KOPT-K1 (cell line): ENCODE data around the gene FFAR1.

ENCODE experiments used
- H3K27ac ChIP-seq: fragments of 200-600 bp; sonication (generic); 2 replicates; pipeline ENCODE4 v1.5.1; 2016; ENCODE audit warnings: antibody characterized with exemption, mild to moderate bottlenecking, low read depth, low read length; ENCODE audit not compliant: poor library complexity, severe bottlenecking
- H3K36me3 ChIP-seq: fragments of 200-600 bp; sonication (generic); 2 replicates; pipeline ENCODE4 v1.5.1; 2017; ENCODE audit warnings: antibody characterized with exemption, mild to moderate bottlenecking, low read length, moderate library complexity; ENCODE audit not compliant: insufficient read depth
- H3K9me3 ChIP-seq: fragments of 200-600 bp; sonication (generic); 2 replicates; pipeline ENCODE4 v1.5.1; 2017; ENCODE audit warnings: antibody characterized with exemption, low read length, mild to moderate bottlenecking; ENCODE audit not compliant: insufficient read depth, poor library complexity, severe bottlenecking

FFAR1 gene

DNA sequence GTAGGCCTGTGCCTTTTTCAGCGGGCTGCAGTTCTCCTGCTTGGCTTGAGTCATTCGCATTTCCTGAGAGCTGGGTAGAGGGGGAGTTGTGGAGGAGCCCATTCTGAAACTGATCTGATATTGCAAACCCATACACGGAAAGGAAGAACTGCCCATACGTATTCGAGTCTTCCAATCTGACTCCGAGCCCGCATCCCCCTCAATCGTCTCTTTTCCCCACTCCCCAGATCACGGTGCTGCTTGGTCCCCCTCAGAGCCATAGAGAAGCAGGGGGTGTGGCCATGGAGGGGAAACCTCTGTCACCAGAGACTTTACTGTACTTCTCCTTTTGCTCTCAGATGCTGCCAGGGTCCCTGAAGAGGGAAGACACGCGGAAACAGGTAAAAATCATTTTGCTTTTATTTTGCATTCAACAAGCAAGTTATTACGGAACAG is 18.8 kb upstream of the FFAR1 start, which contains the start of gene CD22:
CD22 (plus strand) TSS at position 337 of the 435 bp plus-strand sequence. CDS start 2,854 bp downstream, outside the sequence.
- H3K36me3 ChIP-seq = no peaks in the 10 kb centered on the region
- H3K27ac ChIP-seq = no peak within 1 kb of the TSS
- H3K9me3 ChIP-seq = no peaks in the 10 kb centered on the region

DNA sequence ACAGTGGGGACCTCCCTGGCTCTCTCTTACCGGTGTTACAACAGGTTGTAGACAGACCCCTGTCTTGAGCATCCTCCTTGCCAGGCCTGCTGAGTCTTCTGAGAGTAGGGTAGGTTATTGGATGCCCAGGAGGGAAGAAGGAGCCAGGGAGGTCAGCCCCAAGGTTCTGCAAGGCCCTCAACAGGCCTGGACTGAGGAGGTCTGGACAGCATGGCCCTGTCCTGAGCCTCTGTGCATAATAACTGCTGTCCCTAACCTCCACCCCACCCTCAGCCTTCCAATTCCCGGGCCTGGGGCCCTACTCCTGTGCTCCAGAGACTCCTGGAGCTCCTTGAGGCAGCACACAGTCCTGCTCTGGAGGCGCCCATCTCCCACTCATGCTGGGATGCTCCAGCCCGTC is 18.4 kb upstream of the FFAR1 start:
- no peaks in the 10 kb centered on the region for H3K36me3 ChIP-seq
- H3K27ac ChIP-seq = no peak overlapping the region
- H3K9me3 ChIP-seq = no peaks in the 10 kb centered on the region

DNA sequence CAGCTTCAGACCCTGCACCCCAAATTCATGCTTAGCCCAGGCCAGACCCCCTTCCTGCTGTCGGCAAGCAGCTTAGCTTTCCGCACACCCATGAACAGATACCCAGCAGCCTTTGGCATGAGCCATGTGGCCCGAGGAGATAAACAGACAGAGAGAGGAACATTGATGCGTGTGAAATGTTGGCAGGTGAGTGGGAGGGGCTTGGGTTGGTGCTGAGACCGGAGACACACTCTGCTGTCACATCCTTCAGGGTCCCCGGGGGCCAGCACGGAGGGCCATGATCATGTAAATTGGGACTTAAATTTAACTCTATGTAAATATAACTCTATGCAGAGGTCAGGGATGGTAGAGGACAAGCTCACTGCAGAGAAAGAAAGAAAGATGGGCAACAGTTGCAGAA is 17.2 kb upstream of the FFAR1 start:
- no peaks in the 10 kb centered on the region for H3K9me3 ChIP-seq
- no peak overlapping the region for H3K27ac ChIP-seq
- no peaks in the 10 kb centered on the region for H3K36me3 ChIP-seq

DNA sequence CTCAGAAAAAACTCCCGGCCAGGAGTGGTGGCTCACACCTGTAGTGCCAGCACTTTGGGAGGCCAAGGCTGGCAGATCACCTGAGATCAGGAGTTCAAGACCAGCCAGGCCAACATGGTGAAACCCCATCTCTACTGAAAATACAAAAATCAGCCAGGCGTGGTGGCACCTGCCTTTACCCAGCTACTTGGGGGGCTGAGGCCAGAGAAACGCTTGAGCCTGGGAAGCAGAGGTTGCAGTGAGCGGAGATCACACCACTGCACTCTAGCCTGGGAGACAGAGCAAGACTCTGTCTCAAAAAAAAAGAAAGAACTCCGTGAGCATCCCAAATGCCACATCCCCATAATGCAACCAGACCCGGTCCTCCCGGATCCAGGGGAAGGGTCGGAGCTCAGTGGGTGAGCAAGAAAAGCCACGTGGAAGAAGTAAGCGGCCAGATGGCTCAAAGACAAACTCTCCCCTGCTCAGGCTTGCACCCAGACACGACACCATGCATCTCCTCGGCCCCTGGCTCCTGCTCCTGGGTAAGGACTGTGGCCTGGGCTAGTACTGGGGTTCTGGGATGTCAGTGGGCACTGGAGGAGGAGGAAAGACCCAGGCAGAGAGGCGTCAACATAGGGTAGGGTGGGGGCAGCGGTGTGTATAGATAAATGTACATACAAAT is 16.0 kb upstream of the FFAR1 start:
- Histone ChIP-seq H3K36me3 (no peaks in the 10 kb centered on the region), H3K27ac (no peak overlapping the region), H3K9me3 (no peaks in the 10 kb centered on the region)

DNA sequence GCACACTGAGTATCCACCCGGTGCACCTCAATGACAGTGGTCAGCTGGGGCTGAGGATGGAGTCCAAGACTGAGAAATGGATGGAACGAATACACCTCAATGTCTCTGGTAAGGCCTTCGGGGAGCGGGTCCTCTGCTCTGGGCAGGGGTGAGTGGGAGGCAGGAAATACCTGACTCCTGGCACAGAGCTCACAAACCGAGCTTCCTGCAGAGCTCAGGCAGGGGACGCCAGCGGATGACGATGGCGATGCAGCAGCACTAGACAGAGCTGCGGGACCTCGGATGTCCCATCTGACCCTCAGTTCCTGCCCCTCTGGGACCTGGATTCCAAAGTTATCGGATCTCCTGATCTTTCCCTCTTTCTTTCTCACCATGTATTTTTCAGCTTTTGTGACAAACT is 14.9 kb upstream of the FFAR1 start:
- Histone ChIP-seq H3K9me3 (no peaks in the 10 kb centered on the region), H3K27ac (no peak overlapping the region), H3K36me3 (no peaks in the 10 kb centered on the region)

DNA sequence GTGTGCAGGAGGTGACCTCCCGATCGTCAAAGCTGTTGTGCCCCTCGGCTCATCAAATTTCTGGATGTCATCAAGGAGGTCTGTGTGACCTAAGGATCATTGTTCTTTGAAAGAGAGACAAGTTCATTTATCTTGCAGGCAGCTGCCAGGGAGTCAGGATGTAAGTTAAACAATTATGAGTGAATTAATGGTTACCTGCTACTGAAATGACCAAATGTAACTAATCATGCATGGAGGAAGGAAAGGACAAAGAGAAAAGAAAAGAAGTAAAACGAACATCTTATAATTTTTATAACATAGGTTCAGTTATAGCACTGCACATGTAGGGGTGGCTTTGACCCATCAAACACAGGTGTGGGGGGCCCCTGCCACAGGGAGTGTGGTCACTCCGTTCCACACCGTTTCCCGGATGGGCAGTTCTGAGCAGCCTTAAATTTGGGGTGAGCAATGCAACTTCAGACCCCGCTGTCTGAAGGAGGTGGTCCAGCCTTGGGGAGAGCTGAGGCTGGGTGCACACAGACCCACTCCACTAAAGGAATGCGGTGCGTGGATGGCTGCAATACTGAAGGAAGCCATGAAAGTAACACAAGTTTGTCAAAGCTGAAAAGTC is 13.5 kb upstream of the FFAR1 start:
- H3K27ac ChIP-seq = no peak overlapping the region
- H3K36me3 ChIP-seq = no peaks in the 10 kb centered on the region
- no peaks in the 10 kb centered on the region for H3K9me3 ChIP-seq

DNA sequence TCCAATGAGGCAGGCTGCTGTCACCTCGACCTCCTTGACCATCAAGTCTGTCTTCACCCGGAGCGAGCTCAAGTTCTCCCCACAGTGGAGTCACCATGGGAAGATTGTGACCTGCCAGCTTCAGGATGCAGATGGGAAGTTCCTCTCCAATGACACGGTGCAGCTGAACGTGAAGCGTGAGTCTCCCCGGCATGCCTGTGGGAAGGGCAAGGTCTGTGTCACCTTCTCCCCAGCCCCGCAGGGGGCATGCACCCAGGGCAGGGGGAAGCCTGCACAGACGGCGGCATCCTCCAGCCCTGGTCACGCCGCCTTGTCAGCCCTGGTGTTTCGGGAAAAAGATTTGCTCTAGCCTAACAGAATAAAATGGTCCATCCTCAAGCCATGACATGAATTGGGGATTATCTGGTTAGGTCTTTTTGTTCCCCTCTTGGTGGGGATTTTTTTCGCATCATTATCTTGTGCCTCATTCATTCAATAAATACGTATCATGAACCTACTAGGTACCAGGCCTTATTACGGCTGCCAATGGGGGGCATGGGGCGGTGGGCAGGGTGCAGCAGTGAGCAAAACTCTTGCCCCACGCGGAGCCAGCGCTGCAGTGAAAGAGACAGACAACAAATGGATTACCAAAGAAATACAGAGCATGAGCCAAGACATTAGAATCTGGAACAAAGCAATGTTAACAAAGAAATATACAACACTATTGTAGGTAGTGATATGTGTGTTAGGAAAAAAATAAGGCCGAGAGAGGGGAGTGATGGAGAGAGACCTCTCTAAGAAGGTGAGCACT is 11.3 kb upstream of the FFAR1 start:
- Histone ChIP-seq H3K27ac (no peak overlapping the region), H3K9me3 (no peaks in the 10 kb centered on the region), H3K36me3 (no peaks in the 10 kb centered on the region)

DNA sequence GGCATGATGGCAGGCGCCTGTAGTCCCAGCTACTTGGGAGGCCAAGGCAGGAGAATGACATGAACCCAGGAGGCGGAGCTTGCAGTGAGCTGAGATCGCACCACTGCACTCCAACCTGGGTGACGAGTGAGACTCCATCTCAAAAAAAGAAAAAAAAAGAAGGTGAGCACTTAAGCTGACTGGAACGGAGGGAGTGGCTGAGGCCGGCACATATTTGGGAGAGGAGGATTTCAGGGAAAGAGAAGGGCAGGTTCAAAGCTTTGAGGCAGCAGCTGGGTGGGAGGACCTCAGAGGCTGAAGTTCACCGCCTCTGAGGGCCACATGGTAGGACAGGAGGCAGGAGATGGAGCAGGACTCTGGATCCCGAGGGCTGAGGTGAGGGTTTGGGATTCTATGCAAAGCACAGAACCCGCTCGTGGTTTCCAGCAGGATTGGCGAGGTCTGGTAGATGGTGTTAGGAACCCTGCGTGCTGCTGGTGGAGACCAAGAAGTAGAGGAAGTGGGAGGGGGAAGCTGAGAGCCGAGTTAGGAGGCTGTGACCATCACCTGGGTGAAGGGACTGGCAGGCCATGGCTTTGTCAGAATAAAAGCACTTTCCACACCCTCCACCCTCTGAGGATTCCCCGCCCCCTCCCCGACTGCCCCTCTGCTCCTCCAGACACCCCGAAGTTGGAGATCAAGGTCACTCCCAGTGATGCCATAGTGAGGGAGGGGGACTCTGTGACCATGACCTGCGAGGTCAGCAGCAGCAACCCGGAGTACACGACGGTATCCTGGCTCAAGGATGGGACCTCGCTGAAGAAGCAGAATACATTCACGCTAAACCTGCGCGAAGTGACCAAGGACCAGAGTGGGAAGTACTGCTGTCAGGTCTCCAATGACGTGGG is 10.4 kb upstream of the FFAR1 start:
- H3K27ac ChIP-seq = no peak overlapping the region
- H3K9me3 ChIP-seq = no peaks in the 10 kb centered on the region
- H3K36me3 ChIP-seq = no peaks in the 10 kb centered on the region

DNA sequence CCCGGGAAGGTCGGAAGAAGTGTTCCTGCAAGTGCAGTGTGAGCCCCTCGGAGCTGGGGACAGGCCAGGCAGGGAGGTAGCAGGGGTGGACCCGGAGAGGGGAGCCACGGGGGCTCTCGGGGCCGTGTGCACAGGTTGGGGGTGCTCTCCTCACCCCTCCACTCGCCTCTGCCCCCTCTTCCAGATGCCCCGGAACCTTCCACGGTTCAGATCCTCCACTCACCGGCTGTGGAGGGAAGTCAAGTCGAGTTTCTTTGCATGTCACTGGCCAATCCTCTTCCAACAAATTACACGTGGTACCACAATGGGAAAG is 9.8 kb upstream of the FFAR1 start:
- Histone ChIP-seq H3K36me3 (no peaks in the 10 kb centered on the region), H3K27ac (no peak overlapping the region), H3K9me3 (no peaks in the 10 kb centered on the region)

DNA sequence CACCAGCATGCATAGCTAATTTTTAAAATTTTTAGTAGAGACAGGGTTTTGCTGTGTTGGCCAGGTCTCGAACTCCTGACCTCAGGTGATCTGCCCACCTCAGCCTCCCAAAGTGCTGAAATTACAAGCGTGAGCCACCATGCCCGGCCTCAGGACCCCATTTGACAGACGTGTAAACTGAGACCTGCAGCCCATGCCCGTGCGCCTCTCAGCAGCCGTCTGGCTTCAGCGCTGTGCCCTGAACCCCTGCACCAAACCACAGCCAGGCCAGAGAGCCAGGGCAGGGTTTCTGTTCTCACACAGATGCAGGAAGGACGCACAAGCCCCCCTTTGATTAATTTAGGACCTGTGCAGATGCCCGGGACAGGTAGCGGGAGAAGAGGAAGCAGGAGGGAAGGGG is 7.3 kb upstream of the FFAR1 start:
- Histone ChIP-seq H3K9me3 (no peaks in the 10 kb centered on the region), H3K36me3 (no peaks in the 10 kb centered on the region), H3K27ac (no peak overlapping the region)

DNA sequence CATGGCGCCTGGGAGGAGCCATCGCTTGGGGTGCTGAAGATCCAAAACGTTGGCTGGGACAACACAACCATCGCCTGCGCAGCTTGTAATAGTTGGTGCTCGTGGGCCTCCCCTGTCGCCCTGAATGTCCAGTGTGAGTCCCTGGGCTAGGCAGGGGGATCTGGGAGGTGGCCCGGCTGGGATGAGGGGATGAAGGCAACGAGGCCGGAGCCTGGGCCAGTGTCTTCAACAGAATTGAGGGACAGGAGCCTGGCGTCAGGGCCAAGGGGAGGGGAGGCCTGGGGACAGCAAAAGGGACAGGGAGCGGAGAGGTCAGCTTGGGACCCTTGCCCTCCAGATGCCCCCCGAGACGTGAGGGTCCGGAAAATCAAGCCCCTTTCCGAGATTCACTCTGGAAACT is 6.7 kb upstream of the FFAR1 start:
- H3K36me3 ChIP-seq = no peaks in the 10 kb centered on the region
- H3K27ac ChIP-seq = no peak overlapping the region

DNA sequence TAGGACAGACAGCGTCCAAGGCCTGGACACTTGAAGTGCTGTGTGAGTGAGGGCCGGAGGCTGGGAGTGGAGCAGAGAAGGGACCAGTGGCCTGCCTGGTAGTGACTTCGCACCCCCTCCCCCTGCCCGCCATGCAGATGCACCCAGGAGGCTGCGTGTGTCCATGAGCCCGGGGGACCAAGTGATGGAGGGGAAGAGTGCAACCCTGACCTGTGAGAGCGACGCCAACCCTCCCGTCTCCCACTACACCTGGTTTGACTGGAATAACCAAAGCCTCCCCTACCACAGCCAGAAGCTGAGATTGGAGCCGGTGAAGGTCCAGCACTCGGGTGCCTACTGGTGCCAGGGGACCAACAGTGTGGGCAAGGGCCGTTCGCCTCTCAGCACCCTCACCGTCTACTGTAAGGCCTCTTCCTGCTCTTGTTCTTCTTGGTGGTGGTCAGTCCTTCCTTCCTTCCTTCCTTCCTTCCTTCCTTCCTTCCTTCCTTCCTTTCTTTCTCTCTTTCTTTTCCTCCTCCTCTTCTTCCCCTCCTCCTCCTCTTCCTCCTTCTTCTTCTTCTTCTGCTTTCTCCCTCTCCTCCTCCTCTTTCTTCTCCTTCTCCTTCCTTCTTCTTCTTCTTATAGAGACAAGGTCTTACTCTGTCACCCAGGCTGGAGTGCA is 6.0 kb upstream of the FFAR1 start:
- no peaks in the 10 kb centered on the region for H3K9me3 ChIP-seq
- H3K36me3 ChIP-seq = no peaks in the 10 kb centered on the region

More for the DNA sequence above, 6.7 kb upstream of the FFAR1 start:
- no peaks in the 10 kb centered on the region for H3K9me3 ChIP-seq

DNA sequence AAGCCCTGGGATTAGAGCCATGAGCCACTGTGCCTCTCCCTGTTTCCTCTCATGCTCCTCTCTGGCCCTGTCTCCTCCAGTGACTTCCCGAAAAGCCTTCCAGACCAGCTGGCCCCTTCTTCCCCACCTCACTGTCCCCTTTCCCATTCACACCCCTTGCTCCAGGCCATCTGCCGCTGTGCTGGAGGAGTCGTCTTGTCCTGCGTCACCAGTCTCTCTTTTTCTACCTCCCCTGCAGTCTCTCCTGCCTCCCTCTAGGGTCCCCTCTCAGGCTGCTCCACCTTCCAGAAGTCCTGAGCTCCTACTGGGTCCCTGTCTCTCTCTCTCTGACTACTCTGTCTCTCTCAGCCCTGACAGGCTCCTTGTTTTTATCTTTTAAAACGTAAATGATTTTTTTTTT is 5.3 kb upstream of the FFAR1 start:
- no peak overlapping the region for H3K27ac ChIP-seq

More for the DNA sequence above, 6.0 kb upstream of the FFAR1 start:
- no peak overlapping the region for H3K27ac ChIP-seq

DNA sequence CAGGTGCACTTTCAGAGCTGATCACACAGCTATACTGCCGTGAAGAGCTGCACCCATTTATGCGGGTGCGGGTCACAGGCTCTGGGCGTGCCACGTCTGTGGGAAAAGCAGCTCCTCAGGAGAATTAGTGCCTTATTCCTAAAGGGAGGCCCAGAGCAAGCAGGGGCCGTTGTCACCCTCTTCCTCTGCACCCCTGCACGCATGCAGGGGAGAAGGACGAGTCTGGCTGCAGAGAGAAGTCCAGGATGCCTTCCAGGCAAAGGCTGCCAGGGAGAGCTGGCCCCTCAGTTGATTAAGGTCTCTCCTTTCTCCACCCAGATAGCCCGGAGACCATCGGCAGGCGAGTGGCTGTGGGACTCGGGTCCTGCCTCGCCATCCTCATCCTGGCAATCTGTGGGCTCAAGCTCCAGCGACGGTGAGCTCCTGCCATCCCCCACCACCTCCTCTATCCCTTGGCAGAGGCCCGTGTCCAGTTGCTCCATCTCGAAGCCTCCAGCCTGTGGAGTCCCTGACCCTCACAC is 3.1 kb upstream of the FFAR1 start:
- no peaks in the 10 kb centered on the region for H3K9me3 ChIP-seq
- no peaks in the 10 kb centered on the region for H3K36me3 ChIP-seq
- no peak overlapping the region for H3K27ac ChIP-seq

More for the DNA sequence above, 5.3 kb upstream of the FFAR1 start:
- H3K9me3 ChIP-seq = no peaks in the 10 kb centered on the region
- no peaks in the 10 kb centered on the region for H3K36me3 ChIP-seq
